Mesothelial cell of epicardium (in vitro differentiated cells): ENCODE measurements around the gene DUSP10. TPM values are rescaled to one million over a fixed set of nuclear protein-coding genes. Genes with fewer than 3 reads are reported as not detected.

Experiments used
- DNase-seq, 2 experiments: peaks; one replicate each; pipeline ENCODE4 v3.0.0; 2021; ENCODE audit warnings: low spot score in 2 of 2; ENCODE audit not compliant: unreplicated experiment in 2 of 2
- H3K27ac Mint-ChIP-seq: 2 replicates; pipeline ENCODE4 v1.8.0; 2021; ENCODE audit warnings: mixed read lengths
- H3K27me3 Mint-ChIP-seq: 2 replicates; pipeline ENCODE4 v1.8.0; 2021; ENCODE audit warnings: low read depth, mixed read lengths
- H3K36me3 Mint-ChIP-seq: 2 replicates; pipeline ENCODE4 v1.8.0; 2021; ENCODE audit warnings: mixed read lengths
- H3K4me1 Mint-ChIP-seq: 2 replicates; pipeline ENCODE4 v1.8.0; 2021; ENCODE audit warnings: mixed read lengths
- H3K4me3 Mint-ChIP-seq: 2 replicates; pipeline ENCODE4 v1.8.0; 2021; ENCODE audit warnings: mild to moderate bottlenecking, moderate library complexity, mixed read lengths
- H3K9me3 Mint-ChIP-seq: 2 replicates; pipeline ENCODE4 v1.8.0; 2021; ENCODE audit warnings: mixed read lengths
- CTCF ChIP-seq: fragments of 200-600 bp; sonication (generic); IDR thresholded peaks from one replicate; pipeline ENCODE4 v1.5.0; 2021; ENCODE audit warnings: antibody characterized with exemption; ENCODE audit not compliant: unreplicated experiment
- total RNA-seq: library from RNA; stranded (reverse); gene quantifications from 3 replicates; pipeline ENCODE4 v1.2.1, GENCODE V29; 2021

Gene DUSP10
- total RNA-seq, 1 donor from 2014 or later: 4.0 TPM

GRCh38 chr1:221683681-221684080 is 58.2 kb downstream of the DUSP10 start:
- Mint-ChIP-seq H3K36me3 (no peaks in the 10 kb centered on the region), H3K4me1 (peaks cover 8% of the 10 kb centered on the region), H3K27me3 (no peaks in the 10 kb centered on the region), H3K27ac (no peak overlapping the region), H3K4me3 (no peak overlapping the region), H3K9me3 (peaks cover 18% of the 10 kb centered on the region)
- DNase-seq: no peak
- no peak for TF ChIP-seq CTCF

- H3K4me1 Mint-ChIP-seq: peaks cover 3% of the 10 kb centered on the region
- no peak overlapping the region for H3K27ac Mint-ChIP-seq
- H3K4me3 Mint-ChIP-seq: no peak overlapping the region
- peaks cover 18% of the 10 kb centered on the region for H3K9me3 Mint-ChIP-seq
- no peaks in the 10 kb centered on the region for H3K27me3 Mint-ChIP-seq
- DNase-seq: no peak
- no peak for TF ChIP-seq CTCF
- H3K36me3 Mint-ChIP-seq: no peaks in the 10 kb centered on the region
Observed at GRCh38 chr1:221680085-221680484, 61.8 kb downstream of the DUSP10 start.

GRCh38 chr1:221678014-221678413 is 63.9 kb downstream of the DUSP10 start:
- DNase-seq: no peak
- Mint-ChIP-seq H3K4me1 (peaks cover 3% of the 10 kb centered on the region), H3K9me3 (peaks cover 18% of the 10 kb centered on the region), H3K27me3 (no peaks in the 10 kb centered on the region), H3K4me3 (no peak overlapping the region), H3K36me3 (no peaks in the 10 kb centered on the region), H3K27ac (no peak overlapping the region)
- TF ChIP-seq CTCF: no peak

- DNase-seq: no peak
- no peak overlapping the region for H3K4me3 Mint-ChIP-seq
Observed at GRCh38 chr1:221675880-221676800, 65.7 kb downstream of the DUSP10 start.

GRCh38 chr1:221672965-221673364 is 68.9 kb downstream of the DUSP10 start:
- H3K9me3 Mint-ChIP-seq: no peaks in the 10 kb centered on the region
- no peak for DNase-seq
- no peaks in the 10 kb centered on the region for H3K36me3 Mint-ChIP-seq
- no peaks in the 10 kb centered on the region for H3K27me3 Mint-ChIP-seq
- TF ChIP-seq CTCF: no peak
- no peak overlapping the region for H3K27ac Mint-ChIP-seq
- H3K4me3 Mint-ChIP-seq: no peak overlapping the region
- H3K4me1 Mint-ChIP-seq: peaks cover 3% of the 10 kb centered on the region

More at GRCh38 chr1:221675880-221676800, 65.7 kb downstream of the DUSP10 start:
- TF ChIP-seq CTCF: no peak
- Mint-ChIP-seq H3K27ac (no peak overlapping the region), H3K27me3 (no peaks in the 10 kb centered on the region), H3K9me3 (peaks cover 15% of the 10 kb centered on the region), H3K4me1 (peaks cover 3% of the 10 kb centered on the region), H3K36me3 (no peaks in the 10 kb centered on the region)
